Body of pancreas (tissue), 4 donors: Measurements from ENCODE around the gene HELZ.

ENCODE experiments used
- CTCF ChIP-seq, 7 experiments: fragments of 450-650 bp in 4 of 7; fragments of 200-600 bp in 3 of 7; sonication (generic) in 3 of 7; IDR thresholded peaks; one replicate each; pipeline ENCODE4 v1.5.1; 2016 to 2019; ENCODE audit warnings: antibody characterized with exemption in 7 of 7
- POLR2A ChIP-seq, 3 donors: fragments of 450-650 bp; IDR thresholded peaks; one replicate each; pipeline ENCODE4 v1.6.1; 2016; ENCODE audit warnings: antibody characterized with exemption in 3 of 3, mild to moderate bottlenecking in 2 of 3

- TF ChIP-seq CTCF (IDR thresholded peaks at IDR 0.05): no peak
- TF ChIP-seq POLR2A (IDR thresholded peaks at IDR 0.05): no peak
These were observed 152.7 kb downstream of the HELZ start for GRCh38 chr17:67092291-67092690.
